Duodenal mucosa (tissue), 2 donors: Measurements from ENCODE around the gene ZFAND3.

ENCODE experiments used
- H3K27ac ChIP-seq: one replicate; pipeline ENCODE4 v1.7.0; 2013; ENCODE audit warnings: low read depth, low read length
- H3K27me3 ChIP-seq, 2 donors: one replicate each; pipeline ENCODE4 v1.7.0; 2013; ENCODE audit warnings: low read length in 2 of 2, control low read depth in 1 of 2; ENCODE audit not compliant: insufficient read depth in 2 of 2, control insufficient read depth in 1 of 2
- H3K36me3 ChIP-seq, 2 donors: one replicate each; pipeline ENCODE4 v1.7.0; 2013; ENCODE audit warnings: low read length in 2 of 2, control low read depth in 1 of 2; ENCODE audit not compliant: insufficient read depth in 2 of 2, control insufficient read depth in 1 of 2
- H3K4me1 ChIP-seq, 2 donors: one replicate each; pipeline ENCODE4 v1.7.0; 2013; ENCODE audit warnings: low read length in 2 of 2, control low read depth in 1 of 2; ENCODE audit not compliant: insufficient read depth in 2 of 2, control insufficient read depth in 1 of 2
- H3K4me3 ChIP-seq, 2 donors: one replicate each; pipeline ENCODE4 v1.7.0; 2013; ENCODE audit warnings: low read length in 2 of 2, low read depth in 1 of 2
- H3K9ac ChIP-seq, 2 donors: one replicate each; pipeline ENCODE4 v1.7.0; 2013; ENCODE audit warnings: low read length in 2 of 2, low read depth in 1 of 2
- H3K9me3 ChIP-seq, 2 donors: one replicate each; pipeline ENCODE4 v1.7.0; 2013; ENCODE audit warnings: low read length in 2 of 2, control low read depth in 1 of 2; ENCODE audit not compliant: control insufficient read depth in 1 of 2

The ZFAND3 gene

GRCh38 chr6:37926661-37927060 lies 107.1 kb downstream of the ZFAND3 start:
- Histone ChIP-seq H3K27ac (no peak overlapping the region), H3K4me3 (no peak overlapping the region), H3K36me3 (no peaks in the 10 kb centered on the region), H3K4me1 (peaks cover 28 to 30% of the 10 kb centered on the region in 2 donors), H3K9ac (no peak overlapping the region), H3K27me3 (no peaks in the 10 kb centered on the region), H3K9me3 (no peaks in the 10 kb centered on the region)

GRCh38 chr6:37928217-37928616 lies 108.7 kb downstream of the ZFAND3 start:
- peaks cover 31 to 36% of the 10 kb centered on the region in 2 donors for H3K4me1 ChIP-seq
- no peak overlapping the region for H3K9ac ChIP-seq
- H3K9me3 ChIP-seq, result no peaks in the 10 kb centered on the region
- H3K27ac ChIP-seq, result no peak overlapping the region
- no peak overlapping the region for H3K4me3 ChIP-seq
- H3K27me3 ChIP-seq, result no peaks in the 10 kb centered on the region
- H3K36me3 ChIP-seq, result no peaks in the 10 kb centered on the region

- Histone ChIP-seq H3K9ac (peak overlapping the region in 1 of 2 donors; percentile 26), H3K27ac (no peak overlapping the region), H3K27me3 (no peaks in the 10 kb centered on the region), H3K4me3 (no peak overlapping the region), H3K36me3 (no peaks in the 10 kb centered on the region), H3K4me1 (peaks cover 31 to 36% of the 10 kb centered on the region in 2 donors), H3K9me3 (no peaks in the 10 kb centered on the region)
These were observed 110.9 kb downstream of the ZFAND3 start for GRCh38 chr6:37930288-37930971.

- Histone ChIP-seq H3K9me3 (no peaks in the 10 kb centered on the region), H3K27ac (no peak overlapping the region)
These were observed 111.5 kb downstream of the ZFAND3 start for GRCh38 chr6:37931066-37931465.

GRCh38 chr6:37934276-37934675 lies 114.7 kb downstream of the ZFAND3 start:
- Histone ChIP-seq H3K36me3 (peaks cover 0 to 3% of the 10 kb centered on the region in 2 donors), H3K4me1 (peaks cover 22 to 31% of the 10 kb centered on the region in 2 donors), H3K4me3 (no peak overlapping the region), H3K27me3 (no peaks in the 10 kb centered on the region), H3K27ac (no peak overlapping the region), H3K9me3 (no peaks in the 10 kb centered on the region), H3K9ac (no peak overlapping the region)

More at GRCh38 chr6:37931066-37931465, 111.5 kb downstream of the ZFAND3 start:
- Histone ChIP-seq H3K9ac (peak overlapping the region in 1 of 2 donors; percentile 26), H3K27me3 (no peaks in the 10 kb centered on the region), H3K4me1 (peaks cover 31 to 36% of the 10 kb centered on the region in 2 donors), H3K4me3 (no peak overlapping the region), H3K36me3 (no peaks in the 10 kb centered on the region)

GRCh38 chr6:37936150-37936549 lies 116.6 kb downstream of the ZFAND3 start:
- H3K4me3 ChIP-seq, result no peak overlapping the region
- no peaks in the 10 kb centered on the region for H3K9me3 ChIP-seq
- H3K27ac ChIP-seq, result no peak overlapping the region
- H3K36me3 ChIP-seq, result peaks cover 0 to 5% of the 10 kb centered on the region in 2 donors
- H3K4me1 ChIP-seq, result peaks cover 6 to 17% of the 10 kb centered on the region in 2 donors
- no peaks in the 10 kb centered on the region for H3K27me3 ChIP-seq
- no peak overlapping the region for H3K9ac ChIP-seq

GRCh38 chr6:37936906-37937305 lies 117.4 kb downstream of the ZFAND3 start:
- no peak overlapping the region for H3K4me3 ChIP-seq
- peaks cover 3 to 5% of the 10 kb centered on the region in 2 donors for H3K36me3 ChIP-seq
- no peak overlapping the region for H3K27ac ChIP-seq
- peaks cover under 1 to 11% of the 10 kb centered on the region in 2 donors for H3K4me1 ChIP-seq
- H3K27me3 ChIP-seq, result no peaks in the 10 kb centered on the region
- no peak overlapping the region for H3K9ac ChIP-seq
- H3K9me3 ChIP-seq, result no peaks in the 10 kb centered on the region

GRCh38 chr6:37938909-37939308 lies 119.4 kb downstream of the ZFAND3 start:
- Histone ChIP-seq H3K4me3 (no peak overlapping the region), H3K27ac (no peak overlapping the region), H3K9ac (no peak overlapping the region), H3K9me3 (no peaks in the 10 kb centered on the region), H3K36me3 (peaks cover 4 to 5% of the 10 kb centered on the region in 2 donors), H3K4me1 (peaks cover 0 to 6% of the 10 kb centered on the region in 2 donors), H3K27me3 (no peaks in the 10 kb centered on the region)

- Histone ChIP-seq H3K9ac (no peak overlapping the region), H3K4me1 (peaks cover 0 to 6% of the 10 kb centered on the region in 2 donors), H3K27me3 (no peaks in the 10 kb centered on the region), H3K9me3 (no peaks in the 10 kb centered on the region), H3K27ac (no peak overlapping the region), H3K4me3 (no peak overlapping the region), H3K36me3 (peaks cover 4 to 5% of the 10 kb centered on the region in 2 donors)
These were observed 120.7 kb downstream of the ZFAND3 start for GRCh38 chr6:37940074-37940847.

- H3K27me3 ChIP-seq, result no peaks in the 10 kb centered on the region
- peaks cover 4 to 5% of the 10 kb centered on the region in 2 donors for H3K36me3 ChIP-seq
- no peak overlapping the region for H3K9ac ChIP-seq
- H3K9me3 ChIP-seq, result no peaks in the 10 kb centered on the region
- H3K4me1 ChIP-seq, result peaks cover 0 to 4% of the 10 kb centered on the region in 2 donors
- no peak overlapping the region for H3K27ac ChIP-seq
- no peak overlapping the region for H3K4me3 ChIP-seq
These were observed 122.3 kb downstream of the ZFAND3 start for GRCh38 chr6:37941871-37942270.
